SK-MEL-5 (cell line): ENCODE results near the gene TSTD1. TPM values are rescaled to one million over a fixed set of nuclear protein-coding genes. Genes with fewer than 3 reads are reported as not detected.

ENCODE experiments used
- DNase-seq: peaks from one replicate; pipeline ENCODE4 v3.0.0-alpha.2; 2016; ENCODE audit warnings: low read depth, low spot score
- in situ Hi-C: cut with HindIII; loops from 2 replicates; pipeline ENCODE4 v1.10.0; 2016; ENCODE audit warnings: low sequenced_read_pairs, high pct_unique_total_duplicates, low pct_unique_long_range_greater_than_20kb
- polyA plus RNA-seq, 2 experiments: library from polyadenylated mRNA; depleted of rRNA; stranded (reverse); fragments of >200 nt; gene quantifications; 2 replicates each; pipeline ENCODE4 v1.2.3, GENCODE V29; 2015
- total RNA-seq: library from RNA; depleted of rRNA; stranded (reverse); fragments of >200 nt; shearing (Covaris generic); gene quantifications from 2 replicates; pipeline ENCODE4 v1.2.3, GENCODE V29; 2014; rRNA removed

The TSTD1 gene, protein sequence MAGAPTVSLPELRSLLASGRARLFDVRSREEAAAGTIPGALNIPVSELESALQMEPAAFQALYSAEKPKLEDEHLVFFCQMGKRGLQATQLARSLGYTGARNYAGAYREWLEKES
- total RNA-seq, result 0.98 and 1.8 TPM in 2 replicates
- polyA plus RNA-seq (2015; cell fraction: cytosol; rRNA removed), result 1.9 and 3.6 TPM in 2 replicates
- polyA plus RNA-seq (2015; cell fraction: nucleus; rRNA removed), result 2.2 and 2.7 TPM in 2 replicates

DNA sequence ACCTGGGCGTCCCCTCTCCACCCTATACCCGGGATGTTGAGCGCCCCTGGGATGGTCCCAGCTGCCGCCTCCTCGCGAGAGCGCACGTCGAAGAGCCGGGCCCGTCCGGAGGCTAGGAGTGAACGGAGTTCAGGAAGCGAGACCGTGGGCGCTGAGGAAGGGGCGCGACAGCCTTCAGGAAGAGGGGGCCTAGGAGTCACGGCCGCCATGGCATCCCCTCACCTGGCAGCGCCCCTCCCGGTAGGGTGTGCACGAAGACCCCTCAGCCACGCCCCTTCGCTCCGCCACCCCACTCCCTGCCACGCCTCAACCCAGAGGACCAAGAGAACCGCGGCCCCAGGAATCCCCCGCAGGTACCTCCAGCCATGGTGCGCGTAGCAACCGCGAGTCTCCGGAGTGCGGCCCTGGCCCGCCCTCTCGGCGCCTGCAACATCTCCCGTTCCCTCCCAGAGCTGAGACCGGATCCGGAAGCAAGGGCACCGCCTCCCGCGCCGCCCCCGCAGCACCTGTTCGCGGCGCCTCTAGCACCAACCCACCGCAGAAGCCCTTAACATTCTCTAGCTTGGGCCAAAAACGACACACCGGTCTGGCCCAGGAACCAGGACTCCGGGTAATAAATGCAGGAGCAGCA is at the start of gene TSTD1:
TSTD1 (minus strand) TSS at position 442 of the 631 bp plus-strand sequence; CDS start at position 367, 75 bp downstream.
- no peak for DNase-seq
- in situ Hi-C loops, result no loop called here

DNA sequence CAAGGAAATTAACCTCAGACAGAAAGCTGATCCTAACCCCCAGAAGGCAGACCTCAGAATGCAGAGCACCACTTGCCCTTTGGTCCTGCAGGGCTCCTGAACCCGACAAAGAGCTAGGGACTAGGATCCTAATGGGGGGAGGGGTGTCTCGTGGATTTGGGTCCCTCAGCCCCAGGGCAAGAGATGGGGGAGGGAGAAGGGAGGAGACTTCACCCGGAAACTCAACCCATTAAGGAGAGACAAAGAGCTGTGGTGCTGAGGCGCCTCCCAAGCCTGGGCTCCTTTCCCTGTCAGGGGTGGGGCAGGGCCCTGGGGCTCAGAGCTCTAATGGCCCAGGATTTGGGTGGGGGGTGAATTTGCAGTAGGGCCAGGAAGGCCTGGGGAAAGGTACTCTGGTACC is 47.7 kb upstream of the TSTD1 start:
- DNase-seq, result no peak

DNA sequence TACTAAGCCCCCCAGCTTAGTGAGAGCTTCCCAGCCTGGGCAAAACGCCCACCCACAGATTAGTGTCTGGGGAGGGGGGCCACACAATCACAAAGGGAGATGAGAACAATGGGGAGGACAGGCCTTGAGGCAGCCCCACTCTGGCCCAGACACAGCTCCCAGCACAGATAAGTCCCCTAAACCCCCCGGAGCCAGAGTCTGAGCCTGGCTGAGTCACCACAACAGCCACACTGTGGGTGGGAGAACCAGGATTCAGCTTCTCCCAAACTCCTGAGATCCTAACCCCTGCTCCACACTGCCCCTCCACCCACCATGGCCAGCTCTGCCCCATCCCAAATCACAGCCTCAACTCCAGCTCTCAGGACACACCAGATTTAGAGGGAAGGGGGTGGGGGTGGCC is 46.4 kb upstream of the TSTD1 start:
- DNase-seq, result no peak
- in situ Hi-C loops, result no loop called here

More for the DNA sequence above, 47.7 kb upstream of the TSTD1 start:
- in situ Hi-C loops, result no loop called here

DNA sequence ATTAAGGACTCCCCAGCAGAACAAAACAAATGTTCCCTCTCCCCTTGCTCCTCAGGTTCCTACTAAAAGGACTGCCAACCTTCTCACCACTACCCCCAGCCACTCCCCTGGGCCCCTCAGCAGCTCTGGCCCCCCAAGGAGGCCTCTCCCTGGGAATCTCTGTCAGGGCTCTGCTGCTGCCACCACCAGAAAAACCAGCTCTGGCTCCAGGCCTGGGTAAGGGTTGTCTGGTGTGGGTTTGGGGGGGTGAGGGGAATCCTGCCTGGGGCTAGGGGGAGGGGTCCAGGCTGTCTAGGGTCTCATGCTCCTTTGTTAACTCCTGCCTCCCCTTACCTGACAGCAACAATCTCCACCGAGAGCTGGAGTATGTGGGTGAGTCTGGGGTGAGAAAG is 45.8 kb upstream of the TSTD1 start:
- in situ Hi-C loops, result no loop called here
- no peak for DNase-seq

DNA sequence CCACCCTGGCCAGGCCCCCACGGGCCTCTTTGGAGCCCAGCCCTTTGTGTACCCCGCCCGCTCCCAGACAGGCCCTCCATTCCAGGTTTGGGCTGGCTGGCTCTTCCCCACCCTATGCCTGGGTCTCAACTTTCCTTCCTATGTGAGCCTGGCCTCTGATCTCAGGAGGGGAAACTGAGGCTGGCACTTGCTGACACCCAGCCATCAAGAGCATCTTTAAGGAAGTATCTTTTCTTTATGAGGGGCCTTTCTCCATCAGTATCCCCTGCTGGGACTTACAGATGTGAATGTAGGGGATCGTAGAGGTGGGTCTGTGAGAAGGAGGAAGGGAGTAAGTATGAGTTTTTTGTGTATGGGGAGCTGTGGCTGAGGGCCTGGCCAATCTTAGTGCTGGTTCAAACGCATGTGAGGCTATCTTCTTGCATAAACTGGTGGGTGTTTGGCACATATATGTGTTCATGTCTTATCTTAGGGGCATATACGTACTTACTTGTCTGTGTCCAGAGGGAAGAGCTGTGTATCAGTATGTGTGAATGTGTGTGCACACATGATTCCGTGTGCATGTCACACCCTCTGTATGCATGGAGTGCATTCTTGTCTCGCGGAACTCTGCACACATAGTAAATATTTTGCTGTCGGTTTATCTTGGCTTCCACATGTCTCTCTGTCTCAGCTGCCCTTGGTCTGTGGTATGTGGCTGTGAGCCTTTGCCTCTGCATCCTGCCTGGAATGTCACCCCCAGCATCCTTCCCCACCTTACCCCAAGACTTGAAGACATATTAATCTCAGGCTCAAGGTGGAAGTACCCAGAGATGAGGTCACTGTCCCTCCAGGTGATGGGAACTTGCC is 45.2 kb upstream of the TSTD1 start:
- in situ Hi-C loops, result no loop called here
- no peak for DNase-seq

- in situ Hi-C loops, result no loop called here
- peak; percentile 46 for DNase-seq
These were observed 44.4 kb upstream of the TSTD1 start for GRCh38 chr1:161082996-161083747.

- DNase-seq, result no peak
- in situ Hi-C loops, result no loop called here
These were observed 43.7 kb upstream of the TSTD1 start for GRCh38 chr1:161082483-161082882.

DNA sequence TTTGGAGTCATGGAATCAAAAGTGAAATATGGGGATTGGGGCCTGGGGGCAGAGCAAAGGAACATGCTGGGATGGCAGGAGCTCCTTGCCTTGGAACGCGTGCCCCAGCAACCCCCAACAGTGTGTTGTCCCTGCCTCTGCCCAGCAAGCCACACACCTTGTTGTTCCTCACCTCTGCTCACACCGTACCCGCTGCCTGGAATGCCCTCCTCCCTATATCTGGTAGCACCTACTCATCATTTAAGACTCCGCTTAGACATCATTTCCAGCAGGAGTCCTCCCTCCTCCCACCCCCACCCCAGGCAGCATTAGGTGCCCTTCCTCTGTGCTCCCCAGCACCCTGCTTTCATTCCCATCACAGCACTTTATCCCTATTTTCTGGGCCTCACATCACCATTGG is 42.8 kb upstream of the TSTD1 start:
- in situ Hi-C loops, result no loop called here

GRCh38 chr1:161080441-161081405 is 42.0 kb upstream of the TSTD1 start:
- in situ Hi-C loops, result no loop called here
- no peak for DNase-seq

More for the DNA sequence above, 42.8 kb upstream of the TSTD1 start:
- no peak for DNase-seq

DNA sequence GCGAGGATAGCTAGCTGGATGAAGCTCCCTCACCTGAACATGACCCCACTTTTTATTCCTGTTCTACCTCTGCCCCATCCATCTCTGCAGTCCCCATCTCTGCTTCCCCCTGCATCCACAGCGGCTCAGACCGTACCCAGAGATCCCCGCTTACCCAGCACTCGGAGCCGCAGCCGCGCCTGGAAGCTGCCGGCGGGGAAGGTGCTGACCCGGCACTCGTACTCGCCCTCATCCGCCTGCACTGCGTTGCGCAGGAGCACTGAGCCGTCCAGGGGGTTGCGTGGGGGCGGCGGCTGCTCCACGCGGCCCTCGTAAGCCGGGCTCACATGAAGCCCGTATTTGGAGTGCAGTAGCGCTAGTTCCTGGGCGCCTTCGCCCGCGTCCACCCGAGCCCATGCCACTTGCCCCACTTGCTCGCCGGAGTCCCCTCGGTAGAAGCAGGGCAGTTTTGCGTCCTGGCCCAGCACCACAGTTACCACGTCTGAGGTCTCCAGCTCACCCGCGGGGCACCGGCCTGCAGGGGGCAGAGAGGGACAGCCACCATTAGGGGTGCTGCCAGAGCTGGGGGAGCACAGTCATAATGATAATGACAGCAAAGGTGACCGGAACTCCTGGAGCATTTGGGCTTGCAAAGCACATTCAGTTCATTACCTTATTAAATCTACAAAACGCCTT is 40.8 kb upstream of the TSTD1 start:
- in situ Hi-C loops, result no loop called here
- no peak for DNase-seq

DNA sequence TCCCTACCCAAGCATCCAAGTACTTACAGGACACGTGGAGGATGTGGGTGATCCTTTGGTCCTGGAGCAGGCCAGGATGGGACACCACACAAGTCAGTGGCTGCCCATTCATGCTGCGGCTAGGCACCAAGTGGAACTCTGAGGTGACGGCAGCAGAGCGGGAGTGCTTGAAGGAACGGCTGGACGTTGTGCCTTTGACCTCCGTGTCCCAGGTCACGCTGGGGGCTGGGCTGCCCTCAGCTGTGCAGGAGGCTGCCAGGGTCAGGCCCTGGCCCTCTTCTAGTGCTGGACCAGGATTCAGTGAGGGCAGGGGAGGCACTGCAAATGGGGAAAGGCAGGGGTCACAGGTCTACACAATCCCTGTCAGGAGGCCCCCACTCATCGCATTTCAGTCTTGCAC is 38.7 kb upstream of the TSTD1 start:
- DNase-seq, result no peak
- in situ Hi-C loops, result no loop called here

DNA sequence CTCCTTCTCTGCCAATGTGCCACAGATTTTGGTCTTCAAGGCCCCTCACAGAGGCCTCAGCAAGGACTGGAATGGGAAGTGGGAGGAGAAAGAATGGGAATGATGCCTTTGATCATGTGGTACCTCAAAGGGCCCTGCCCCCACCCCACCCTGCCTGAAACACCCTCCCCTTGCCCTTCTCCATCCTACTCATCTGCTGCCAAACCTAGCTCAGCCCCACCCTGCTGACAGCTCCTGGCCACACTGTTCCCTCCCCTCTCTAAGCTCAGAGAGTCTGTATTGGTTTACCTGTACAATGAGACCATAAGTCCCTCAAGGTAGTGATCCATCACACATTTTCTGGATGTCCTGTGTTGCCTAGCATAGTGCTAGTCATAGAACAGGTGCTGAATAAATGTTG is 37.6 kb upstream of the TSTD1 start:
- no peak for DNase-seq
- in situ Hi-C loops, result no loop called here

- in situ Hi-C loops, result no loop called here
- no peak for DNase-seq
These were observed 36.1 kb upstream of the TSTD1 start for GRCh38 chr1:161074676-161075368.

DNA sequence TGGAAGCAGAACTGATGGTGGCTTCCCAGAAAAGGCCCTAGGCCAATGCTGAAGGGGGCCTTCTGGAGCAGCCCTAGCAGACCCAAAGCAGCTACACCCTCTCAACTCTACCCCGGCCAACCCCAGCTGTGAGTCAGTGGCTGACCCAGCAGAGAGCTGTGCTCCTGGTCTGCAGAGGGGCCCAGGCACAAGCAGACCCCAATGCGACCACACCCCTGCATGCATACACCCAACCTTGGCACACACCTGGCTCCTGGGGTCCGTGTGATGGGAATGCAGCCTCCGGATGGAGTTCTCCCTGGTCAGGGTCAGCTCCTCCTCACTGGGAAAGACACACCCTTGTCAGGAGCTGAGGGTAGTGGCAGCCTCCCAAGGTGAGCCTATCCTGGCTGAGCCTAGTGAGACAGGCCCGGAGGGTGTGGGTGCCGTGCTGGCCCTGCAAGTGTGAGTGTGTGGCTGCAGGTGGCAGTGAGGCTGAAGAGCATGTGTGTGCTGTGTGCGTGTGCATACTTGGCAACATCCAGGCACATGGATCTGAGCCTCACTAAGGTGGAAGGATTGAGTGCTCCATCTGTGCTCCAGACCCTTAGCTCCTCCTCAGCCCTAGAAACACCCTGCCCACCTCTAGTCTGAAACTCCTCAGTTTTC is 34.8 kb upstream of the TSTD1 start:
- DNase-seq, result no peak
- in situ Hi-C loops, result no loop called here

DNA sequence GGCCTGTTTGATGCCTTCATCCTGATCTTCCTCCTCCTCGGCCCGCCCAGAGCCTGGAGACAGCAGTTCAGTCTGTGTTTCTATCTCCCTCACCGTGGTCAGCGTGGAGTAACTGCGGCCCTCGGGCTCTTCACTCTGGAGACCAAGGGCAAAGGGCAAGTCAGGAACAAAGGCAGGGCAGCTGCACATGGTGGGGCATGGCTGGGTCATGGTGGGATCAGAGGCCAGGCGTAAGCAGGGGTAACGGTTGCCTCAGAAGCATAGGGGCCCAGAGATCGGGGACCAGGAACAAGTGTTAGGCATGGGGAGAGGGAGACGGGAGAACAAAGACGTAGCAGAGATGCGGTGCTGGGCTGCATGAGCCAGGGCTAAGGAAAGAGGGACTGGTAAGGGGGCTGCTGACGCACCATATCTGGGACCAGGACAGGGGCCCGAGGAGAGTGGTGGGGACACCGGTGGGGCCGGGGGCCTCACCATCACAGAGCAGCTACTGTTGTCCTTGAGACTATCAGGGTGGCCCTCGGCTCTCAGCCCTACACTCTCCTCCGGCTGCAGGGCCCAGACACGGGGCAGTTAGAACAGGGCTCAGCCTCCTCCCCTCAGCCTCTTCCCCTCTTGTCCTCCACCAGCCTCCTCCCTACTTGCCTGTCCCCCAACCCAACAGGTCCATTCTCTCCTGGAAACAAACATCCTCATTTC is 34.1 kb upstream of the TSTD1 start:
- in situ Hi-C loops, result no loop called here
- DNase-seq, result no peak
